HUDEP-2 (cell line): ENCODE results near the gene SAMD7.

ENCODE experiments used
- DNase-seq, 76 experiments: peaks; one replicate each; lab custom pipeline; 2025; ENCODE audit not compliant: unreplicated experiment in 76 of 76; lab: John Stamatoyannopoulos, UW

Gene SAMD7

DNA sequence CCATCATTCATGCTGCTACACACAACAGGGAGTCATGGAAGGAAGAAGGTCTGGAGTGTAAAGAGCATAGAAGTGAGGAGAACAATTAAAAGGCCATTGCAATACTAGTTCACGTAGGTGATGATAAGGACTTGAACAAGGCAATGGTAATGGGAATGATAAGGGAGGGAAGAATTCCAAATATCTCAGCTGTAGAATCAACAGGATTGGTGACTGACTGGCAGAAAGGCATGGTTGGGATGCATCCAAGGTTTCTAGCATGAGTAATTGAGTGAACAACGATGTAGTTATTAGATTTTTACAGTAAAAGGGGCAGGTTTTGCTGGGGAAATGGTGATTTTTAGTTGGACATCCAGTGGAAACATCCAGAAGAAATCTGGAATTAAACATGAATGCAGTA lies 52.8 kb downstream of the SAMD7 start:
- no peak for DNase-seq

DNA sequence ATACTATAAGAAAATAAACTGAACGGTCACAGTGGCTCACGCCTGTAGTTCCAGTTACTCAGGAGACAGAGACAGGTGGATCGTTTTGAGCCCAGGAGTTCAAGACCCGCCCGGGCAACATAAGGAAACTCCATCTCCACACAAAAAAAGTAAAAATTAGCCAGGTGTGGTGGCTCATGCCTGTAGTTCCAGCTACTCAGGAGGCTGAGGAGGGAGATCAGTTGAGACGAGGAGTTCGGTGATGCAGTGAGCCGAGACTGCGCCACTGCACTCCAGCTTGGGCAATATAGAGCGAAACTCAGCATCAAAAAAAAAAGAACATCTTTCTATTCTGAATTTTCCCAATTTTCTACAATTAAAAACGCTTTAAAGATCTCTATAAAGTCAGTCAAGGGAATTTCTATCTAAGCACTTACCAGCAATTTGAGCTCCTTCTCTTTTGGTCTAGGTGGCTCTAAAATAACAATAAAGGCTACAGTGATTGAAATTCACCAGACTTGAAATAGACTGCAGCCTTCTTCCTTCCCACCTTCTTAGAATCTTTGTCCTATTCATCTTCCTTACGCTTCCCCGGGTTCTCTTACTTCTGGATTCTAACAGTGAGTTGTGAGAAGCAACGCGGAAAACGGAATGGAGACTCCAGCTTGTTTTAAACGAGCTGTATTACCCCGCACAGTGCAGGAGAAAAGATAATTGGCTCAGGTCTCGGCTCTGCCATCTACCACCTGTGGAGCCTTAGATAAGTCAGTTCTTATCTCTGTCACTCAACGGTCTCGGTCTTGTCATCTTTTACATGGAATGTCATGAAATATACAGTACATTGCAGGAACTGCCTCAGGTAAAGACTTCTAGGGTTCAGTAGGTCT lies 54.4 kb downstream of the SAMD7 start:
- DNase-seq, result peak in 30 of 76 experiments; percentile 6 to 71 (median 44)

DNA sequence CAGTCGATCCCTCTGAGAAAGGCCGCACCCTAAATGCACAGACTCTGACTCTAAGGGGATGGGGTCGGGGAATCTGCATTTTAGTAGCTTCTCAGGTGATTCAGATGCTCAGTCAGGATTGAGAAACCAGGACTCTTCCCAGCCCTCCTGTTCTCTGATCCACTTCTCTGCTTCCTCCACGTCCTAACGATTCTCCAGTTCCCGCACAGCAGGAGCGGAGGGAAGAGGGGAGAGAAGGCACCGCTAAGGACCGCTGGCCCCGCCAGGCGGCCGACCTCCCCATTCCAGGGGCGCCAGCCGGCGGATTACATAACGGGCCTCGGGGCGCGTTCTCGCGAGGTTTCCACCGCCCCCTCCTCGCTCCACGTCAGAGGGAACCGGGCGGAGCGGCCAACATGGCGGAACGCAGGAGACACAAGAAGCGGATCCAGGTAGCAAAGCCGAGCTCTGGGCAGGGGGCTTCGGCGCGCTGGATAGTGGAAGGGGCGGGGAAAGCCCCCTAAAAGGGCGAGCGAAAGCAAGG lies 55.1 kb downstream of the SAMD7 start, which contains the start of gene SEC62:
Gene SEC62 (plus strand): TSS at position 380 of the 523 bp plus-strand sequence. CDS start 16 bp downstream, at position 396.
- peak in 73 of 76 experiments; percentile 43 to 92 (median 83) for DNase-seq

DNA sequence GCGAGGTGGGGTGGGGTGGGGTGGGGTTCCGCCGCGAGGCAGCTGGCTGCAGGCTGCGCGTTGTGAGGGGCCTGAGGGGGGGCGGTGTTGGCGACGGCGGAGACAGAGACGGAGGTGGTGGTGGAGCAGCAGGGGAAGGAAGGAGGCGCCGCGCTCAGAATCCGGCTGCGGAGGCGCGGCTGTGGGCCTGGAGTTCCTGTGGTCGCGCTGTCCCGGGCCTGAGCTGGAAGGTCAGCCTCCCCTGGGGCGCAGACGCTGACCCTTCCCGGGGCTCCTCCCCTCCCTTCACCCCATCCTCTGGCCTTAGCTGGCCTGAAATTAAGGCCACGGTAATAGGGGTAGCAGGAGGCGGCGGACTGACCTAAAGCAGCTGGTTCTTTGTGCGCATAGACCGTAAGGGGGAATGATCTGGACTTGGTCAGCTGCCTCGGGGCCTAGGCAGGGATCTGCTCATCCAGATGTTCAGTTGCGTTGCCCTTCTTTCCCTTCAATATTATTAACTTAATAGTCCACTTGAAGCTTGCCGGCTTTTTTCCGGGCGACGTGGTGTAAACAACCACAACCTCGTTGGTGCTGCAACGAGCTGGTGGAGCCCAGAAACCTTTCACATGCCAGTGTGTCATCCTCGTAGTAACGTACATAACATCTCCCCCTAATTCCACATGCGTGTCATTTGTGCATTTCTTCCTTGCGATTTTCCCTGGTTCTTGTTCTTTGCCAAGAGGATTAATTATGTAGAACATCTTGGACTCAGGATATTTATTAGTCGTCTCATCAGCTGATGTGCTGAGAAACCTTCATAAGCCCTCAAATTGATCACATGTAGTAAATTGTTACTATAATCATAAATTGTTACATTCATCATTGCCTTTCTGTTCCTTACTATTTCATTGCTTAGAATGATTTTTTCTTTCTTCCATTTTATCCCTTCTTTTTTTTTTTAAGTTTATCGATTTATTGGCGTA lies 55.9 kb downstream of the SAMD7 start:
- peak in 24 of 76 experiments; percentile 10 to 53 (median 38) for DNase-seq

DNA sequence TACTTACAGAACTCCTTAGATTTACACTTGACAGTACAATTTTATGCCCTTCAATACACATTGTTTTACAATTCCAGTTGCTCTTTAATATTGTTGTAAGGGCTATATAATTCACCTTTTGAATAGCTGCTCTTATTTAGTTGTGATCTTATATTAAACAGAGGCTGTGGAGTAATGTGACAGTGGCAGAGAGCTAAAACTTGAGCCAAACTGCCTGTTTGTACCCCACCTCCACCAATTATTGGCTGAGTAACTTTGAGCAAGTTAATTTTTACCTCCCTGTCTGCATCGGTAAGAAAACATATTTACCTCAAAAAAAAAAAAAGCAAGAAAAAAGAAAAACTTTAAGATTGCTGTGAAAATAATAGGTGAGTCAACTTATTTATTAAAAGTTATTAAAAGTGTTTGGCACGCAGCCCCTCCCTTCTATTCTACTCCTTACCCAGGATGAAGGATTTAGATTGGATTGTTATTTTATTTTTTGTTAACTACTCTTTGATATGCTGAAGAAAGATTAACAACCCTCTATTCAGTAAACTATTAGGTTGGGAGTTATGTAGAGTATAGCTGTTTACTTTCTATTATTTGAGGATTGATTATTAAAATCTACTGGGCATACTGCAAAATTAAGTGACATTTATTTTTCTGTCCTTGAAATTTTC lies 57.0 kb downstream of the SAMD7 start:
- DNase-seq, result no peak

DNA sequence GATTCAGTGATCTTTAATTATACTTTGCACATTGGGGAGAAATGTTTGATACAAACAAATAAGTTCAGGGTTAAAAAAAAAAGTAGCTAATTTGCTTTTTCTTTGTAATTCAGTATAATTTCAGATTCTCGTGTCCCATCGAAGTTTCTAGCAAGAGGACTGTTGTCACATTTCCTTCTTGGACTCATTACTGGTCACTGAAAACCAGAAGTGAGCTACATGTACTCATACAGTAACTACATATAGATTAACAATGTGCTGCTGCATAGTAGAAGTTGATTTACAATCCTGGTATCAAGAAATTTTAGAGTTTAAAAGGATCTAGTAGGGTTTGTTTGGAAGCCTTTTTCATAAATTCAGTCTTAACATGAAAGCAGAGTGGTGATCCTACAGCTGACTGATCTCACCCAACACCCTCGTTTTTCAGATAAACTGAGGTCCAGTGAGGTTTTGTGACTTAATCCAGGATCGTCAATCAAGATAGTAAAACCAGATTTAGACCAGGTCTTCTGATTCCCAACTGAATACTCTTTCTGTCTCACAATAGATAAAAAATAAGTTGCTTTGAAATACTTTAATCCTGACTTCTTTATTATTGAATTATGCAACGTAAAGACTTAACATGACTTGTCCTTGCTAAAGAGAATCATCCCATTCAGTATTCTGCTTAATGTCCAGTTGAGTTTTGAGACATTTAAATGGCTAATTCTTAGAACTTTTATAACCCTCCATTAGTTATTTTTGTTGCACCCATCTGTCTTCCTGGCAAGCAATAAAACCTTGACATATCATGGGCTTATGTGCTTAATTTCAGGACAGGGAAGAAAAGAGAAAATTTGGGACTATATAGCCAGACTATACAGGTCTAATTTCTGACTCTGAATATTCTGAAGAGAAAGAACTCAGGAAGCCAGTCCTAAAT lies 58.1 kb downstream of the SAMD7 start:
- DNase-seq, result no peak

DNA sequence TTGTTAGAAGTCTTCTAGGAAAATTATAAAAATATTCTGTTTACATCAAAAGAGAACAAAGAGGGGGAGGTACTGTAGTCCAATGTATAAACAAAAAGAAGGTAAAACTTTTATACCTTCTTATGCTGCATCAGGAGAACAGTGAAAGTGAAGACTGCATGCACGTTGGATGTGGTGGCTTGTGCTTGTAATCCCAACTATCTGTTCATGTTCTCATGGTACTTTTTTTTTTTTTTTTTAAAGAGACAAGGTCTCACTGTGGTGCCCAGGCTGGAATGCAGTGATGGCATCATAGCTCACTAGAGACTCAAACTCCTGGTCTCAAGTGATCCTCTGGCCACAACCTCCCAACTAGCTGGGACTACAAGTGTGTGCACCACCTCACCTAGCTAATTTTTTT lies 59.5 kb downstream of the SAMD7 start:
- DNase-seq, result no peak

DNA sequence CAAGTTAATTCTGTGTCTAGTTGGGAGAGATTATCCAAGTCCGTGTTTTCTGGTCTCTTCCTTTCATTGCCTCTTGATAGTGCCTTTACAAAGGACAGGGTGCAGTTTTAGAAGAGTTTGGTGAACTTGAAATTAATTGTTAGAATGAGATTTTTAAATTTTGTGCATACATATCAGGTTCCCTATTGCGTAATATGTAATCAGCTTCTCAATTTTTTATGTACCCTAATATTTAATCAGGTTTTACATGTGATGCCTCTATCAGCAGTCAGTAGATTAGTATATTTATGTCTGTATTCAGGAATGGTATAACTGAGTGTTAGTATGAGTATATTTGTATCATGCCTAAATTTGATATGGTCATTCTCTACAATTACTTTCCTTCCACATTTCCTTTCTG lies 60.1 kb downstream of the SAMD7 start:
- no peak for DNase-seq

DNA sequence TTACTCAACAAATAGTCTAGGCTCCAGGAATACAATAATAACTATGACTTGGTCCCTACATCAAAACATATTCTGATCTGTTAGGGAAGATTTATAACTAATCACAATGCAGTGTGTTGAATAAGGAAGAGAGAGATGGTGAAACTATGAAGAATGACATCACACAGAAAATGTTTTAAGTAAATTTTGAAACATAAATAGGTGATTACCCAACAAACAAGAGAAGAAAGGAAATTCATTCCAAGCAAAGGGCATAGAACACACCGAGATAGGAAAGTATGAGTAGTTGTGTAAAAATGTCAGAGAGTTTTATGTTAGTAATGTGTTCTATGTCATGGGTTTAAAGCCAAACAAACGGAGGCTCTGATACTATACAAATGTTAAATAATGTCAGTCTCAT lies 68.7 kb downstream of the SAMD7 start:
- DNase-seq, result no peak

DNA sequence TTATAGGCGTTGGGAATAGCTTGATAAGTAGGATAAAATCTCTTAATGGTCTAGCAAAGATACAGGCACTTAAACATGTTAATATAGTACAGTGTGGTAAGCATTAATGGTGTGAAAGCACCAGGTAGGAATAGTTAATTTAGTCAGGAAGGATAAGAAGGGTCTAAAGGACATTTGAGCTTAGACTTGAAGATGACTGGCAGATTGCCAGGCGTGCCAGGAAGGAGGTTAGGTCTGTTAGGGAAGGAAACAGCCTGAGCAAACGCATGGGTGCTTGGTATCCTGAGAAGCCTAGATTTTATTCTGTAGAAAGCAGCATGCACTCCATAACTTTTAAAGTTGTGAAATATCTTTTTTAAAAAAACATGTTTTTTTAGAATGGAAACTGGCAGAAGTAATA lies 72.9 kb downstream of the SAMD7 start:
- DNase-seq, result no peak
